ENCODE measurements around the gene DYDC2. TPM values are rescaled to one million over a fixed set of nuclear protein-coding genes. Genes with fewer than 3 reads are reported as not detected.
"Not testable (repeated sequence)": the region's sequence is repeated elsewhere in the genome, so short reads cannot be mapped to it uniquely, and the experiment has no call there.

DYDC2 gene
- total and polyA plus RNA-seq, 8 donors: 0.64 to 4.2 (median 2.9) TPM; not detected in 1

GRCh38 chr10:80413271-80413996, 56.9 kb downstream of the DYDC2 start:
- H3K36me3 ChIP-seq: no peaks in the 10 kb centered on the region
- no peak for TF ChIP-seq CTCF (IDR thresholded peaks at IDR 0.05)
- DNase-seq (peak in 2 of 4 donors; percentile 87 to 93), ATAC-seq (no peak)
- H3K27me3 ChIP-seq: peaks cover 0 to 8% of the 10 kb centered on the region in 2 donors
- peak overlapping the region in 1 of 2 donors; percentile 2 for H3K27ac ChIP-seq
- no peak overlapping the region for H3K4me3 ChIP-seq
- intact Hi-C loops (cut with DNase I): no loop called here
- H3K9me3 ChIP-seq: no peaks in the 10 kb centered on the region
- peaks cover 11 to 30% of the 10 kb centered on the region in 2 donors for H3K4me1 ChIP-seq

DNA sequence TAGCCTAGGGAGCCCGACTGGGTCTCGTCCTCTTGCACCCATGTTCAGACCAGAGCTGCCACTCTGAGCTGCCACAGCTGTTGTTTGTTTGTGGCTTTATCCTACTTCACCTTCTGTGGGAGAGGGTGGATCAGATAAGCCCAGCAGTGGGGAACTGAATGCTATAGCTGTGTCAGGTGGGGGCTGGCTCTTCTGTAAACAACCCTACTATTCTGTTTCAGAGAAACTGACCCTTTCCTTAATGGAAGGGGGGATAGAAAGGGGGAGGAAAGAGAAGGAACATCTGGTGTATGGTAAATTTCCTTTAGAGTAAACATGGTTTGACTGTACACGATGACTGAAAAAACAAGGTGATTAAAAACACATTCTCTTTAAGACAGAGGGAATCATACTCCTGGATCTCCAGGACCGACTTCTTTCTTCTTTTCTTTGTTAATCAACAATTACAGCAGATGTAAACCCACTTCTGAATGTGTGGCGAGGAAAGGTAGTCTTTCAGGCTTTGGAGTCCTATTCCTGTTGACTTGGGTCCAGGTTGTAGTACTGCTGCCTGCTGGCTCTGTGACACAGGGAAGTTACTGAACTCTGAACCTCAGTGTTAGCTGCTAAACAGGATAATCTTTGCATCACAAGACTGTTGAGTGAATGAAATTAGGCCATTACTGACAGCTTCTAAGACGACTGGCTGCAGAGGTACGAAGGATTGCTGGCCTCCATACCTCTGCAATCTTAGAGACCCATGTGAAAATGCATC, 57.7 kb downstream of the DYDC2 start:
- Histone ChIP-seq H3K27me3 (no peaks in the 10 kb centered on the region), H3K9me3 (no peaks in the 10 kb centered on the region), H3K4me1 (peaks cover 9 to 24% of the 10 kb centered on the region in 2 donors), H3K27ac (no peak overlapping the region), H3K36me3 (no peaks in the 10 kb centered on the region), H3K4me3 (no peak overlapping the region)
- ATAC-seq (no peak), DNase-seq (peak in 2 of 4 donors; percentile 79 to 81)
- TF ChIP-seq CTCF (IDR thresholded peaks at IDR 0.05): no peak
- intact Hi-C loops (cut with DNase I): no loop called here

GRCh38 chr10:80415734-80416478, 59.3 kb downstream of the DYDC2 start:
- Histone ChIP-seq H3K4me1 (peaks cover 8 to 24% of the 10 kb centered on the region in 2 donors), H3K9me3 (no peaks in the 10 kb centered on the region), H3K36me3 (no peaks in the 10 kb centered on the region), H3K4me3 (no peak overlapping the region), H3K27me3 (no peaks in the 10 kb centered on the region), H3K27ac (no peak overlapping the region)
- no peak for ATAC-seq
- intact Hi-C loops (cut with DNase I): no loop called here
- no peak for TF ChIP-seq CTCF (IDR thresholded peaks at IDR 0.05)
- DNase-seq: no peak

GRCh38 chr10:80416479-80417098, 60.0 kb downstream of the DYDC2 start:
- H3K27ac ChIP-seq: no peak overlapping the region

DNA sequence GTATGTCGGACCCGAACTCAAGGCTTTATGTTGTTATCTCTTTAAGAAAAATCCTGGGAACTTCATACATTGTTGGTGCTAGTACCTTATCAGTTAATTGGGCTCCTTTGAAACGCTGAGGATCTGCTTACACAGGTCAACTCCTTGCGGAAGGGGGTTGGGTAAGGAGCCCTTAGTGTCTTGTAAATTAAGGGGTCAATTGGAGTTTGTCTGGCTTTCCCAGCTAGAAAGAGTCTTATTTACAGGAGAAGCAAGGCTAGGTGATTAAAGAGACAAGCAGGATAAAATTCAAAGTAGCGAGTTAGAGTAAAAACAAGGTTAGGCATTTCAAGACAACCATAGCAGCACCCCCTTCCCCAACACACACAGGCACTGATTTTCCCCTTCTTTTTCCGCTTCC, 60.7 kb downstream of the DYDC2 start:
- H3K4me3 ChIP-seq; H3K36me3 ChIP-seq; H3K9me3 ChIP-seq; ATAC-seq; H3K27ac ChIP-seq; DNase-seq; H3K27me3 ChIP-seq; intact Hi-C loops (cut with DNase I): not testable (repeated sequence)
- peaks cover 8 to 24% of the 10 kb centered on the region in 2 donors for H3K4me1 ChIP-seq

More at GRCh38 chr10:80416479-80417098, 60.0 kb downstream of the DYDC2 start:
- DNase-seq (peak in 2 of 4 donors; percentile 77 to 91), ATAC-seq (peak; percentile 16)
- H3K36me3 ChIP-seq: no peaks in the 10 kb centered on the region
- H3K27me3 ChIP-seq: no peaks in the 10 kb centered on the region
- intact Hi-C loops (cut with DNase I): no loop called here
- H3K4me1 ChIP-seq: peaks cover 8 to 24% of the 10 kb centered on the region in 2 donors
- TF ChIP-seq CTCF (IDR thresholded peaks at IDR 0.05): no peak
- H3K9me3 ChIP-seq: no peaks in the 10 kb centered on the region
- no peak overlapping the region for H3K4me3 ChIP-seq

All from left lung (tissue), 10 donors.